DMS114 treated with DMSO at 0.1 percent for 48 hours (cell line): Measurements from ENCODE around the gene HSD17B12.
"Not testable (repeated sequence)": the region's sequence is repeated elsewhere in the genome, so short reads cannot be mapped to it uniquely, and the experiment has no call there.

ENCODE experiments used
- DNase-seq: peaks from one replicate; lab custom pipeline; 2025; ENCODE audit not compliant: unreplicated experiment; lab: John Stamatoyannopoulos, UW

HSD17B12 gene

DNA sequence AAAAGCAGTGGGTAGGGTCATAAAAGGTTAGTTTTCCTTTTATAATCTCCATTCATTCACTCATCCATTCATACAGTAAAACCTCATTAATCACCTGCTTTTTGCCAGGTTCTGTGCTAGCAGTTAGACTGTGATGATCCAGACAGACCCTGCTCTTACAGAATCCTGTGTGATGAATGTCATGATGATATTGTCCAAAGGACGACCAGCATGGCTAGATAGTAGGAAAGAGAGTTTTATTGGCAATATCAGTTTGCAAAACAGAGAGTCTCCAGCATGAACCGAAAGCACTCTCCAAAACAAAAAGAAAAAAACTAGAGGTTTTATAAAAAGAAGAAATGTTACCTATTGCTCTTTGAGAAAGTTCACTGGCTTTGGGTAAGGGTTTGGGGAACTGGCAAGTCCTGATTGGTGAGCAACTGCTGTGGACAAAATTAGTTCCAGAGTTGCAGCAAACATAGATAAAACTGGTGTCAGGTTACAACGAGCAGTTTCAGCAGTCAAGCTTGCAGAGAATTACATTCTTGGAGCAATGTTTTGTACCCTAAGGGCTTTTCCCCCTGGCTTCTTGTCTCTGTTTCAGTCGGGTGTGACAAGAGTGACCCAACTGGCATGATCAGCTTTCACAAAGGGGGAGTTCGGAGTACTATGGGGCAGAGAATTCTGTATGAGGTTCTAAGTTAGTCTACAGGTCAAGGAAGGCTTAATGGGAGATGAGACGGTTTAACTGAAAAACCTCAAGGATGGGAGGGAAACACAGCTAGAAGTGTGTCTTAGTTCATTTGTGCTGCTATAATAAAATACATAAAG lies 58.3 kb downstream of the HSD17B12 start:
- DNase-seq = no peak

DNA sequence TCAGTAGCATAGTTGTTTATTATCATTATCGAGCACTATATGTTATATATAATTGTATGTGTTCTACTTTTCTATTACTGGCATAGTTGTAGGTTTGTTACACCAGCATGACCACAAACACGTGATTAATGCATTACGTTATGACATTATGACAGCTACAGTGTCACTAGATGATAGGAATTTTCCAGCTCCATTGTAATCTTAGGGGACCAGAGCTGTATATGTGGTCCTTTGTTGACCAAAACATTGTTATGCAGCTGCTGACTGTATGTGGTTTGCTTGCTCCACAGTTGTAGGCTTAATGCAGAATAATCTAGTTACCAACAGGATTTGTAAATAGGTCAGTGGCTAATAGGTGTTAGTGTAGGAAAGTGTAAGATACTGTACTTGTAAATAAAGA lies 66.1 kb downstream of the HSD17B12 start:
- no peak for DNase-seq

DNA sequence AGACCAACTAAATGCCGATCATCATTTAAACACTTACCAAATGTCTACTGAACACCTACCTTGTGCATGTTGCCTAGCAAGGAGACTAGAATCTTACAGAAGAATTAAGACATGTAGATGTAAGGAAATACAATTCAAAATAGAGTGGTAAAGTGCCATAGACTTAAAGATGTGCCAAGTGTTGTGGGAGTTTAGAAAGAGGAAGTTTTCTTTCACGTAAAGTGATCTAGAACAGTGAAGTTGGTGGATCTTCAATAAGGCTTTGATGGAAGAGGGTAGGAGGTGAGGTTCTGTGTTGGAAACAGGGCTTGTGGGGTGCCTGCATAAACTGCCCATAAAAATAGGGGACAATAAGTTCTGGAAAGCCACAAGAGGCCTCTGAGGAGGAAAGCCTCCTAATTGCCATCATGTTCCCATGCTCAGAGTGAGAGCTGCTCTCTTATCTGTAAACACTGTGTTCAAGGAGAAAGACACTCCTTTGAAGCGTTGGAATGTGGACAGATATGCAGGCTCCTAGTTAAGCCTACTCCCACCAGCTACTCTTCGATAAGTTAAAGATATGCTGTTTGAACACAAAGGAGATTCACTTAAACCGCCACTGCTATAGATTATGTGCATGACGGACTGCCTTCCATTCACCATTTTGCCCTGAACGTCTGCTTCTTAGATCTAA lies 66.7 kb downstream of the HSD17B12 start:
- DNase-seq = no peak

DNA sequence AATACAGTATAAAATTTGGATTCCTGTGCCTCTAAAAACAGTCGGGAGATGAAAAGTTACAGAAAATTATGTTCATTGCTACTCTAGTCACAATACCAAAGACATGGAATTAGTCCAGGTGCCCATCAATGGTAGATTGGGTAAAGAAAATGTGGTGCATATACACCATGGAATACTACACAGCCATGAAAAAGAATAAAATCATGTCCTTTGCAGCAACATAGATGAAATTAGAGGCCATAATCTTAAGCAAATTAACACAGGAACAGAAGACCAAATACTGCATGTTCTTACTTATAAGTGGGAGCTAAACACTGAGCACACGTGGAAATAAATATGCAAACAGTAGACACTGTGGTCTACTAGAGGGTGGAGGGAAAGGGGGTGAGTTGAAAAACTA lies 67.6 kb downstream of the HSD17B12 start:
- DNase-seq = no peak

- no peak for DNase-seq
Observed at GRCh38 chr11:43751726-43752125, 71.2 kb downstream of the HSD17B12 start.

DNA sequence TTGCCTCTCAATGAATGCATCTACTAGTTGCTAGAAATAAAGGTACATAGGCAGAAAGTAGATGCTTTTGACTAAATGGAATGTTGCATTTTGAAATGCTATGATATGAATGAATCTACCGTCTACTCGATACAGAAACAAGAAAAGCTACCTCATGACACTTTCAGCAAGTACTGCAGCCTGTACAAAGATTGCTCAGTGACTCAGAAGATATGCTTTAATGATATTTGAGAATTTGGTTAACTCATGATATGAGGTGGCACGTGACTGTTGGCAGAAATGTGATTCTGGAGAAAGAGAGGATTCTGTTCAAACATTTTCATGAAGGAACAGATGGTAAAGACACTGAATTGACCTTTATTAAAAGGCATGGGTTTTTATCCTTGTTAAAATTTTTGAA lies 76.0 kb downstream of the HSD17B12 start:
- DNase-seq = no peak

- no peak for DNase-seq
Observed at GRCh38 chr11:43758927-43759326, 78.4 kb downstream of the HSD17B12 start.

DNA sequence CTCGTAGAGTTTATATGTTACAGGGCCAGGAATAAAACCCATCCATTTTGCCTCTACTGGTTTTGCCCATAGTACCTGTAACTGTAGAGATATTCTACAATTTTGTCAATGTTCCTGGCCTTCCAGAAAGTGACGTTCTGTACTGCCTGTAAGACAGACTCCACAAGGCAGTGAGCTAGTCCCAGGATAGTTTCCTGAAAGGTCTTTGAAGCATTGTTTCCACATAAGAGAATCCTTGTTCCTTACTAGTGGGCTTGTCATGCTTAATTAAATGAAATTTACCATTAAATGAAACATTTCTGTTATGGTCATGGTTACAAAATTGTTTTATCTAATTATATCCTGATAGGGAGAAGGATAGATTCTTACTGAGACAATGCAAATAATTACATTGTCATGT lies 80.4 kb downstream of the HSD17B12 start:
- no peak for DNase-seq

- DNase-seq = no peak
Observed at GRCh38 chr11:43765194-43765593, 84.7 kb downstream of the HSD17B12 start.

DNA sequence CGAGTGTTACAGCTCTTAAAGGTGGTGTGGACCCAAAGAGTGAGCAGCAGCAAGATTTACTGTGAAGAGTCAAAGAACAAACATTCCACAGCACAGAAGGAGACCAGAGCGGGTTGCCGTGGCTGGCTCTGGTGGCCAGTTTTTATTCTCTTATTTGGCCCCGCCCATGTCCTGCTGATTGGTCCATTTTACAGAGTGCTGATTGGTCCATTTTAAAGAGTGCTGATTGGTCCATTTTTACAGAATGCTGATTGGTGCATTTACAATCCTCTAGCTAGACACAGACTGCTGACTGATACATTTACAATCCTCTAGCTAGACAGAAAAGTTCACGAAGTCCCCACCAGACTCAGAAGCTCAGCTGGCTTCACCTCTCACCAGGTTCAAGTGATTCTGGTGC lies 88.1 kb downstream of the HSD17B12 start:
- DNase-seq = not testable (repeated sequence)

DNA sequence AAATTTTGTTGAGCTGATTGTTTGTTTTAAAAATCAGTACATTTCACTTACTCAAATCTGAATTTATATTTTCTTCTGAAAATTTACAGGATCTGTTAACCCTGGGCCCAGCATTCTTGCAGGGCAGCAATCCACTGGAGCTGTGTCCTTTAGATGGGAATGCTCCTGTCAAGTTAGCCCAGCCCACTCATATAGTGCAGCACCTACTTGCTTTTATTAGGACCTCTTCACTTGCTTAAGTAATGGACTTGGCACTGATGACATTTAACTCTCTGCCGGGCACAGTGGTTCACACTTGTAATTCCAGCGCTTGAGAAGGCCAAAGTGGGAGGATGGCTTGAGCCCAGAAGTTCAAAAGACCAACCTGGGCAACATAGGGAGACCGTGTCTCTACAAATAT lies 89.6 kb downstream of the HSD17B12 start:
- DNase-seq = no peak

DNA sequence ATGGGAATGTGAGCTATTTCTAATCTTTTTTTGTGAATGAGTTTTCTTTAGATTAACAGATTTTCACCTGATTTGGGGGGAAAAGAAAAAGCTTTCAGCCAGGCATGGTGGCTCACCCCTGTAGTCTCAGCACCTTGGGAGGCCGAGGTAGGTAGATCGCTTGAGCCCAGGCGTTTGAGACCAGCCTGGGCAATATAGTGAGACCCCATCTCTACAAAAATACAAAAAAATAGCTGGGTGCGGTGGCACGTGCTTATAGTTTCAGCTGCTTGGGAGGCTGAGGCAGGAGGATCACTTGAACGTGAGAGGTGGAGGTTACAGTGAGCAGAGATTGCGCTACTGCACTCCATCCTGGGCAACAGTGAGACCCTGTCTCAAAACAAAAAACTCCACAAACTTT lies 92.2 kb downstream of the HSD17B12 start:
- no peak for DNase-seq

GRCh38 chr11:43774786-43775185 lies 94.2 kb downstream of the HSD17B12 start:
- no peak for DNase-seq

DNA sequence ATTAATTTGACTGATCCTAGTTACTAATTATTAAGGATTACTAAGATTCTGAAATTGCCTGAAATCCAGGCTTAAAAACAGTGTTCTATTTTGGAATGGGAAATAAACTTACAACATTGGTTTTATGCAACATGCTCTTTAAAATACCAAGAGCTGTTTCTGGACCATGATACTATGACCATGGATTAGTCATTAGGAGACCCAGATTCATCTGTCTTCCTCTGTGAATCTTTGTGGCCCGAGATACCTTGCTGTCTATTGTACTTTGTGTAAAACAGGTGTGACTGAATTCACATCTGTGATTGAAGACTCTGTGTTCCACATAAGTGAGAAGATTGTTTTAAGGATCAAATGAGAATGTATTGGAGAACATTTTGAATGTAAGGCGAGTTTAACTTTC lies 98.8 kb downstream of the HSD17B12 start:
- DNase-seq = no peak

DNA sequence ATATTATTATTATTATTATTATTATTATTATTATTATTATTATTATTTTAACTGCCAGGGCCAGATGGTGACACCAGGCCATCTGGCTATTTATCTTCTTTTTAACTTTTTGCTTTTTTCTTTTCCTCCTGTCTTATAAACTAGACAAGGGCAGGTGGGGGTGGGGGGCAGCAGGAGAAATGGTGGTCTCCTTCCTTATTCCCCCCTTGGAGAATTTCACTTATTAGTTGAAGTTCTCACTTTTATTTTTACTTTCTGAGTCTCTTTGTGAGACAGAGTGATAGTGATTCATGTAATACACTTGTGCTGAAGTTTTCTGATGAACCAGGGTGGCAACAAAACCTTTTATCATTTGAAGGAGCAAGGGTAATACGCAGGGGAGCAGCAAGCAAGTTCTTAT lies 103.8 kb downstream of the HSD17B12 start:
- DNase-seq = no peak

GRCh38 chr11:43784866-43785265 lies 104.3 kb downstream of the HSD17B12 start:
- no peak for DNase-seq

- no peak for DNase-seq
Observed at GRCh38 chr11:43785318-43785717, 104.8 kb downstream of the HSD17B12 start.

- DNase-seq = no peak
Observed at GRCh38 chr11:43786016-43786415, 105.5 kb downstream of the HSD17B12 start.

DNA sequence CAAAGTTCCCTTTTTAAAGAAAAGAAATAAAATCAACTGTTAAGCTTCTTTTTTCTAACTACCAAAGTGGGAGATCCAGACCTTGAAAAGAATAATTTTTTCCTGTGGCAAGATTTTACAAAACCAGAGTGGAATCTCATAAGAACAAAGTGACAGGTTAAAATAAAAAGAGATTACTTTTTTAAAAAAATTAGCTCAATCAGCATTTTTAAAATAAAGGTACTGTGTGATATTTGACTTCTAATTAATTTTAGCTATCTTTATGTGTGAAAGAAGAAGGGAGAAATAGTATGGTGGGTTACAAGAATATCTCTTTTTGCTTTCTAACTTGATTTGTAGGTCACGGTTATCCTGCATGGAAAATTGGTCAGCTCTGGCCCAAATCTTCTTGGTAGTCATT lies 107.3 kb downstream of the HSD17B12 start:
- no peak for DNase-seq

DNA sequence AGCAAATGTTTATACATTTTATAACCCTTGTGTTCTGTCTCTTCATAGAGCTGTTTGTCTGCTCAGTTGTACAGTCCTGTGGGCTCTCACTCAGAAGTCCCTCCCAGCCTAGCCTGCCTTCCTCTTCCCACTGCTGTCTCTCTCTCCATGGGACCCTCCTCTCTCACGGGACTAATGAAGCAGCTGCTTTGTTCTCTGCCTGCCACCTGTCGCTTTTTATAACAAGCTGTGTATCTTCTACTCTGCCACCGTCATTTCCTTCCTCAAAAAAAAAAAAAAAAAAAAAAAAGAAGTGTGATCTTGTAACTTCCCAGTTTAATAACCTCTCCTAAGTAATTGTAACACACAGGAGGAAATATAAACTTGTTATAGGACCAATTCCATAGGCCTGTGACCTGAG lies 107.9 kb downstream of the HSD17B12 start:
- DNase-seq = no peak

DNA sequence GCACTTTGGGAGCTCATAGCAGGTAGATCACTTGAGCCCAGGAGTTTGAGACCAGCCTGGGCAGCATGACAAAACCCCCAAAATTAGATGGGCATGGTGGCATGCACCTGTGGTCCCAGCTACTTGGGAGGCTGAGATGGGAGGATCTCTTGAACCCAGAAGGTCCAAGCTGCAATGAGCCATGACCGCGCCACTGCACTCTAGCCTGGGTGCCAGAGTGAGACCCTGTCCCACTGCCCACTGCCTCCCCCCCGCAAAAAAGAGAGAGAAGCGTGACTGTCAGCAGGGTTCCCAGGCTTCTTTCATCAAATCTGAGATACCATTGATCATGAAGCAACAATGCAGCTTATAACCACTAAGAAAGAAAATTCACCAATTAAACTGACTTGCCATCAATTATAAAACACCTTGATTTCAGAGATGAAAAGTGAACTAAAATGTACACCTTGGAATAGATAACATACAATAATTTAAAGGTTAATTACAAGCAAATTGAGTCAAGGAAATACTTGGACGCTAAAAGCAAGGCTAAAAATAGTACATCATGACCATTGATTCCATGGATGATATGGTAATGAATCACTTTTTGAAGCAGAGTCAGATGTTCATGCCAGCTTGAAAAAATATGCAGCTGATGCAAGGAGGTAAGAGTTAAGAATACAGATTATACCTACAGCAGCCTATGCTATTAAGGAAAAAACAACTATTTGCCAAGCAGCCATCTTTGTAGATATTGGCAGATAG lies 109.3 kb downstream of the HSD17B12 start:
- DNase-seq = no peak

DNA sequence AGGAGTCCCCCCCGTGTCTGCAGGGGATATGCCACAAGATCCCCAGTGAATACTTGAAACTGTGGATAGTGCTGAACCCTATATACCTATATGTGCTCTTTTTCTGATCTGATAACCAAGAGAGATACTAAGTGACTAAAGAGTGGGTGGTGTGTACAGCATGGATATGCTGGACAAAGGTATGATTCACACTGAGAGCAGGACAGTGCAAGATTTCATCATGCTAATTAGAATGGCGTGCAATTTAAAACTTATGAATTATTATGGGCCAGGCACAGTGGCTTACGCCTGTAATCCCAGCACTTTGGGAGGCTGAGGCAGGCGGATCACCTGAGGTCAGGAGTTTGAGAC lies 109.9 kb downstream of the HSD17B12 start:
- DNase-seq = no peak
